Adipocyte (in vitro differentiated cells): ENCODE data around the gene SLC25A31.

ENCODE experiments used
- DNase-seq: peaks from one replicate; pipeline ENCODE4 v3.0.0-alpha.2; 2015; ENCODE audit warnings: low read depth
- H3K27me3 ChIP-seq: replicated peaks from 2 replicates; pipeline ENCODE4 v1.7.0; 2013; ENCODE audit warnings: mild to moderate bottlenecking, low read length, moderate library complexity; ENCODE audit not compliant: control insufficient read depth, insufficient read depth
- H3K36me3 ChIP-seq: 2 replicates; pipeline ENCODE4 v1.7.0; 2013; ENCODE audit warnings: low read length, mild to moderate bottlenecking, moderate library complexity; ENCODE audit not compliant: control insufficient read depth, insufficient read depth, severe bottlenecking
- H3K4me1 ChIP-seq: 2 replicates; pipeline ENCODE4 v1.7.0; 2013; ENCODE audit warnings: mild to moderate bottlenecking, low read length, moderate library complexity; ENCODE audit not compliant: control insufficient read depth, insufficient read depth
- H3K4me3 ChIP-seq: 2 replicates; pipeline ENCODE4 v1.7.0; 2013; ENCODE audit warnings: mild to moderate bottlenecking, low read length, moderate library complexity
- H3K9ac ChIP-seq: 2 replicates; pipeline ENCODE4 v1.7.0; 2013; ENCODE audit warnings: mild to moderate bottlenecking, low read length, moderate library complexity
- H3K9me3 ChIP-seq: 2 replicates; pipeline ENCODE4 v1.7.0; 2013; ENCODE audit warnings: mild to moderate bottlenecking, low read length, moderate library complexity; ENCODE audit not compliant: control insufficient read depth

SLC25A31 gene

GRCh38 chr4:127778102-127778501 lies 47.9 kb downstream of the SLC25A31 start:
- Histone ChIP-seq H3K27me3 (no peaks in the 10 kb centered on the region), H3K36me3 (no peaks in the 10 kb centered on the region), H3K9ac (no peak overlapping the region), H3K4me1 (no peaks in the 10 kb centered on the region), H3K9me3 (no peaks in the 10 kb centered on the region), H3K4me3 (no peak overlapping the region)
- DNase-seq, result no peak

- H3K4me1 ChIP-seq, result peaks cover 5% of the 10 kb centered on the region
- H3K9me3 ChIP-seq, result no peaks in the 10 kb centered on the region
- H3K36me3 ChIP-seq, result no peaks in the 10 kb centered on the region
- no peak overlapping the region for H3K9ac ChIP-seq
- no peaks in the 10 kb centered on the region for H3K27me3 ChIP-seq
- no peak overlapping the region for H3K4me3 ChIP-seq
- DNase-seq, result no peak
These were observed 50.4 kb downstream of the SLC25A31 start for GRCh38 chr4:127780598-127780997.

GRCh38 chr4:127781300-127782024 lies 51.3 kb downstream of the SLC25A31 start:
- no peaks in the 10 kb centered on the region for H3K9me3 ChIP-seq
- no peaks in the 10 kb centered on the region for H3K36me3 ChIP-seq
- H3K9ac ChIP-seq, result peak overlapping the region; percentile 84
- H3K4me3 ChIP-seq, result peak overlapping the region; percentile 90
- peak; percentile 83 for DNase-seq
- no peaks in the 10 kb centered on the region for H3K27me3 ChIP-seq
- peaks cover 5% of the 10 kb centered on the region for H3K4me1 ChIP-seq

GRCh38 chr4:127782025-127782274 lies 51.8 kb downstream of the SLC25A31 start:
- H3K4me1 ChIP-seq, result peaks cover 5% of the 10 kb centered on the region
- H3K9ac ChIP-seq, result peak overlapping the region; percentile 84
- H3K27me3 ChIP-seq, result no peaks in the 10 kb centered on the region
- H3K36me3 ChIP-seq, result no peaks in the 10 kb centered on the region
- H3K9me3 ChIP-seq, result no peaks in the 10 kb centered on the region
- H3K4me3 ChIP-seq, result peak overlapping the region; percentile 90
- peak; percentile 95 for DNase-seq

GRCh38 chr4:127782275-127783025 lies 52.2 kb downstream of the SLC25A31 start, which contains the start of gene HSPA4L:
HSPA4L (plus strand) TSS chr4:127782322; CDS start chr4:127782551, 229 bp downstream.
- peaks cover 5% of the 10 kb centered on the region for H3K4me1 ChIP-seq
- peak within 1 kb of the TSS; percentile 84 for H3K9ac ChIP-seq
- H3K9me3 ChIP-seq, result no peaks in the 10 kb centered on the region
- no peaks in the 10 kb centered on the region for H3K27me3 ChIP-seq
- peak within 1 kb of the TSS; percentile 90 for H3K4me3 ChIP-seq
- DNase-seq, result peak; percentile 78
- no peaks in the 10 kb centered on the region for H3K36me3 ChIP-seq

- Histone ChIP-seq H3K27me3 (no peaks in the 10 kb centered on the region), H3K9me3 (no peaks in the 10 kb centered on the region), H3K4me1 (peaks cover 5% of the 10 kb centered on the region), H3K4me3 (peak overlapping the region; percentile 90), H3K36me3 (no peaks in the 10 kb centered on the region), H3K9ac (peak overlapping the region; percentile 84)
- peak; percentile 82 for DNase-seq
These were observed 53.0 kb downstream of the SLC25A31 start for GRCh38 chr4:127783026-127783769.

- DNase-seq, result peak; percentile 6
- peaks cover 5% of the 10 kb centered on the region for H3K4me1 ChIP-seq
- H3K36me3 ChIP-seq, result no peaks in the 10 kb centered on the region
- H3K4me3 ChIP-seq, result peak overlapping the region; percentile 90
- H3K9ac ChIP-seq, result peak overlapping the region; percentile 84
- no peaks in the 10 kb centered on the region for H3K27me3 ChIP-seq
- H3K9me3 ChIP-seq, result no peaks in the 10 kb centered on the region
These were observed 54.0 kb downstream of the SLC25A31 start for GRCh38 chr4:127783955-127784770.

GRCh38 chr4:127788517-127788916 lies 58.3 kb downstream of the SLC25A31 start:
- H3K4me3 ChIP-seq, result no peak overlapping the region
- no peaks in the 10 kb centered on the region for H3K36me3 ChIP-seq
- no peaks in the 10 kb centered on the region for H3K9me3 ChIP-seq
- H3K4me1 ChIP-seq, result peaks cover 5% of the 10 kb centered on the region
- no peak overlapping the region for H3K9ac ChIP-seq
- H3K27me3 ChIP-seq, result no peaks in the 10 kb centered on the region
- peak; percentile 25 for DNase-seq

GRCh38 chr4:127791391-127791790 lies 61.2 kb downstream of the SLC25A31 start:
- H3K27me3 ChIP-seq, result no peaks in the 10 kb centered on the region
- H3K9me3 ChIP-seq, result no peaks in the 10 kb centered on the region
- no peak for DNase-seq
- no peak overlapping the region for H3K9ac ChIP-seq
- H3K4me1 ChIP-seq, result no peaks in the 10 kb centered on the region
- H3K36me3 ChIP-seq, result no peaks in the 10 kb centered on the region
- no peak overlapping the region for H3K4me3 ChIP-seq

GRCh38 chr4:127793528-127793927 lies 63.3 kb downstream of the SLC25A31 start:
- H3K27me3 ChIP-seq, result no peaks in the 10 kb centered on the region
- no peak for DNase-seq

More at GRCh38 chr4:127793528-127793927, 63.3 kb downstream of the SLC25A31 start:
- Histone ChIP-seq H3K9me3 (no peaks in the 10 kb centered on the region), H3K9ac (no peak overlapping the region), H3K4me1 (no peaks in the 10 kb centered on the region), H3K4me3 (no peak overlapping the region), H3K36me3 (no peaks in the 10 kb centered on the region)
